GF-D8 (cell line): Measurements from ENCODE around the gene HBB.
"Not testable (repeated sequence)": the region's sequence is repeated elsewhere in the genome, so short reads cannot be mapped to it uniquely, and the experiment has no call there.

ENCODE experiments used
- DNase-seq: peaks from one replicate; lab custom pipeline; 2025; lab: John Stamatoyannopoulos, UW

Gene HBB

DNA sequence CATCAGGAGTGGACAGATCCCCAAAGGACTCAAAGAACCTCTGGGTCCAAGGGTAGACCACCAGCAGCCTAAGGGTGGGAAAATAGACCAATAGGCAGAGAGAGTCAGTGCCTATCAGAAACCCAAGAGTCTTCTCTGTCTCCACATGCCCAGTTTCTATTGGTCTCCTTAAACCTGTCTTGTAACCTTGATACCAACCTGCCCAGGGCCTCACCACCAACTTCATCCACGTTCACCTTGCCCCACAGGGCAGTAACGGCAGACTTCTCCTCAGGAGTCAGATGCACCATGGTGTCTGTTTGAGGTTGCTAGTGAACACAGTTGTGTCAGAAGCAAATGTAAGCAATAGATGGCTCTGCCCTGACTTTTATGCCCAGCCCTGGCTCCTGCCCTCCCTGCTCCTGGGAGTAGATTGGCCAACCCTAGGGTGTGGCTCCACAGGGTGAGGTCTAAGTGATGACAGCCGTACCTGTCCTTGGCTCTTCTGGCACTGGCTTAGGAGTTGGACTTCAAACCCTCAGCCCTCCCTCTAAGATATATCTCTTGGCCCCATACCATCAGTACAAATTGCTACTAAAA is at the start of gene HBB:
Gene HBB (minus strand): TSS at position 340 of the 579 bp plus-strand sequence. CDS start 50 bp downstream, at position 290.
- DNase-seq = no peak

- no peak for DNase-seq
Measured at GRCh38 chr11:5275369-5276110, 48.7 kb upstream of the HBB start.

- no peak for DNase-seq
Measured at GRCh38 chr11:5274395-5274794, 47.5 kb upstream of the HBB start.

DNA sequence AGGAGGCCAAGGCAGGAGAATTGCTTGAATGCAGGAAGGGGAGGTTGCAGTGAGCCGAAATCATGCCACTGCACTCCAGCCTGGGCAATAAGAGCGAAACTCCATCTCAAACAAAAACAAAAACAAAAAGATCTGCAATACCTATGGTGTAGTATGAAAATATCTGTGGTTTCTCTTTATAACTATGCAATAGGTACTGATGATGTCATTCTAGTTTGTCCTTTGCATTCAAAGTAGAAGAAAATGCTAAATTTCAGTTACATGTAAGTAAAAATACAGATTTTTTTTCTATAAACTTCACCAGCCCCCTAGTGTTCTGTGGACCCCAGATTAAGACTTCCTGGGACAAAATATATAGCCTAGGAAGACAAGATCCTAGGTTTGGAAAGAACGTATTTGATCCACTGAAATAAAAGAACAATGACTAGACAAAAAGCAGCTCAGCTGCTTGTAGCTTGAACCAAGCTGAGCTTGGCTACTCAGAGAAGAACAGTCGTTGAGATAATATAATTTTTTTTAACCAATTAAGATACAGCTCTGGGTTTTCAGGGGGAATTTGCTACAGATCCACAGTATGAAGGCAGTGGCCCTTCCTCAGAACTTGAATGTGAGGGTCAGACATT is 45.6 kb upstream of the HBB start:
- no peak for DNase-seq

GRCh38 chr11:5269715-5270147 is 42.9 kb upstream of the HBB start, which contains the start of gene HBE1:
HBE1 (minus strand) TSS chr11:5269945; CDS start chr11:5269890, 55 bp downstream.
- no peak for DNase-seq

DNA sequence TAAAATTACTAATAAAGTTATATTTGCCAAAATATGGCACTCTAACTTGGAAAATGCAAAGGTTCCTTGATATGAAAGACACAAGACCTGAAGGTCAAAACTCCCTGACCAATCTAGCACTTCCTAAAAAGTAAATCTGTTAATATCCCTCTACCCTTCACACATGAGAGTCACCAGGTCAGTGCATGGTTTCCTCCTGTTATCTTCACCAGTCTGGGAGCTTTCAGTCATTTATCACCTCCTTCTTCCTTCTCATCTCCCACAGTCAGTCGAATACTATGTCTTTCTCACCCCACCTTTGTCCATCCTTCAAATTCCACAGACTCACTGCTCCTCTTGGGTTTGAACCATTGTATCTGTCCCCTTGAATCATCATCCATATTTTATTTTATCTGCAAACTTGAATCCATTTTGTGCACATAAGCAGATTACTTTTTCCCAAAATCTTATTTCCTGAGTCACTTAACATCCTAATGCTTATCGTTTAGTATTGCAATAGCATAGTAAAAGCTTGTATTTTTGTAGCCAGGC is 40.2 kb upstream of the HBB start:
- DNase-seq = no peak

- no peak for DNase-seq
Measured at GRCh38 chr11:5266609-5267008, 39.7 kb upstream of the HBB start.

DNA sequence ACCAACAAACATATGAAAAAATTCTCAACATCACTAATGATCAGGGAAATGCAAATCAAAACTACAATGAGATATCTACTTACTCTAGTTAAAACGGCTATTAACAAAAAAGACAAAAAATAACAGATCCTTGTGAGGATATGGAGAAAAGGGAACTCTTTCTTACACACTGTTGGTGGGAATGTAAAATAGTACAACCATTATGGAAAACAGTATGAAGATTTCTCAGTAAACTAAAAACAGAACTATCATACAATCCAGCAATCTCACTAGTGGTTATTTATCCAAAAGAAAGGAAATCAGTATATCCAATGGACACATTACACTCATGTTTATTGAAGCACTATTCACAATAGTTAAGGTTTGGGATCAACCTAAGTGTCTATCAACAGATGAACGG is 39.0 kb upstream of the HBB start:
- DNase-seq = no peak

GRCh38 chr11:5258543-5259262 is 31.8 kb upstream of the HBB start:
- no peak for DNase-seq

DNA sequence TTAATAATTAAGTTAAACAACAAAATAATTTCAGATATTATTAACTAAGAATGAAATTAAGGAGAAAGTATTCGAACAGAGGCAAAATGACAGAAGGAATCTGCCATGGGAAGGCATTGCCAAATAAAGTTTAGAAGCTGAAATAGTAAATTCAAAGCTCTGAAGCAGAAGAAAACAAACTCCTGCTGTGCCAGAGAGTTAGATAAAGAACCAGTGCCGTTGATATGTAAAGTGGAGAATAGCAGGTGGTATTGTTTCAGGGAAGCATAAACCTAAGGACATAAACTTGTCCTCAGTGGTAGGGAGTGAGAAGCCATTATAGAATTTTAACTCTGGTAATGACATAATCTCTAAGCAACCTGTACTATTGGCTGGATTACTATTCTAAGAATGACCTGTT is 30.4 kb upstream of the HBB start:
- DNase-seq = no peak

- DNase-seq = not testable (repeated sequence)
Measured at GRCh38 chr11:5254646-5255413, 28.0 kb upstream of the HBB start, which contains the start of gene HBG2. HBG2 (minus strand) TSS chr11:5254781; CDS start chr11:5254728, 53 bp downstream.

DNA sequence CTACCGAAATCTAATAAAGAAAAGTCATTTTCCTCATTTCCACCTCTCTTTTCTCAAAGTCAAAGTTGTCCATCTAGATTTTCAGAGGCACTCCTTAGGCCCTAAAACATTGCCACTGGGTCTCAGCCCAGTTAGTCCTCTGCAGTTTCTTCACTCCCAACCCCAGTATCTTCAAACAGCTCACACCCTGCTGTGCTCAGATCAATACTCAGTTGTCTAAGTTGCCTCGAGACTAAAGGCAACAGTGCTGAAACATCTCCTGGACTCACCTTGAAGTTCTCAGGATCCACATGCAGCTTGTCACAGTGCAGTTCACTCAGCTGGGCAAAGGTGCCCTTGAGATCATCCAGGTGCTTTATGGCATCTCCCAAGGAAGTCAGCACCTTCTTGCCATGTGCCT is 27.2 kb upstream of the HBB start:
- not testable (repeated sequence) for DNase-seq

- not testable (repeated sequence) for DNase-seq
Measured at GRCh38 chr11:5253440-5253839, 26.6 kb upstream of the HBB start.

- DNase-seq = no peak
Measured at GRCh38 chr11:5252919-5253265, 26.0 kb upstream of the HBB start.

DNA sequence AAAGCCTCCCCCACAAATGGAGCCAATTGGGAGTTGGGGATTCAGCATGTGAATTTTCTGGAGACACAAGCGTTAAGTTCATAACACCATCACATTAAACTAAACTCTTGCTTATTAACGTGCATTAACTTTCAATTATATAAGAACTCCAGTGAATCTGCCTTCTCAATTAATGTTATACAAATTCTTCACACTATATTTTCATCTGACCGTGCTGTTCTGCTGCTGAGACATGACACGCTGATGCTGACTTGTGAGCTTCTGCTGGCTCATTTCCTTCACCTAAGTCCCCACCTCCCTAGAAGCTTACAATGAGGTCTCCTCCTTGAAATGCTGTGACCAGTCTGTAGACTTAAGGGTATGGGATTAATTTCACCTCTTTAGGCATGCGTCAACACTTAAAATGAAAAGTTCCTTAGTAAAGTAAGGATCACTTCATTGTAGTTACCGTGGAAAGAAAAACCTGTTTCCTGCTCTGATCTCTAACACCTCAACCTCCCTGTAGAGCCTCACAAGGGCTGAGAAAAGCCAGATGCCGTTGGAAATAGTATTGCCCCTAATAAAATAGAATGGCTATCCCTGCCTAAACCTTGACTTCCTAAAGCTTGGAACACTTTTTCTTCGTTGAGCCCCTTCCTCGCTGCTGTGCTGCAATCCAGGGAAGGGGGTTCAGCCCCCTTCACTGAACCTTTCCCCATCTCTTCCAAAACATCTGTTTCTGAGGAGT is 25.5 kb upstream of the HBB start:
- no peak for DNase-seq

DNA sequence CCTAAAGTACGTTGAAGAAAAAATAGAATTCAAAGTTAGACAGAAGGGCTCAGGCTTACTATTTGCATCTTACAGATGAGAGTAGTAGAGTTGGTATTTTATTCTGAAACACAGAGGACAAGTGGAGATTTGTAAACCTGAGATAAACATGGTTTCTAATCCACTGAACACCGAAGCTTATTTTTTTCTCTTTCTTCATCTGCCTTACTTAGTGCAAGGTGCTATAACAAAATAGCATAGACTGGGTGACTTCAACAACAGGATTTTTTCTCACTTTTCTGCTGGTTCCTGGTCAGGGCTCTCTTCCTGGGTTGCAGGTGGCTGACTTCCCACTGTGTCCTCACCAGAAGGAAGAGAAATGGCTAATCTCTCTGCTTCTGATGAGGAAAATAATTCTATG is 24.9 kb upstream of the HBB start:
- DNase-seq = no peak

DNA sequence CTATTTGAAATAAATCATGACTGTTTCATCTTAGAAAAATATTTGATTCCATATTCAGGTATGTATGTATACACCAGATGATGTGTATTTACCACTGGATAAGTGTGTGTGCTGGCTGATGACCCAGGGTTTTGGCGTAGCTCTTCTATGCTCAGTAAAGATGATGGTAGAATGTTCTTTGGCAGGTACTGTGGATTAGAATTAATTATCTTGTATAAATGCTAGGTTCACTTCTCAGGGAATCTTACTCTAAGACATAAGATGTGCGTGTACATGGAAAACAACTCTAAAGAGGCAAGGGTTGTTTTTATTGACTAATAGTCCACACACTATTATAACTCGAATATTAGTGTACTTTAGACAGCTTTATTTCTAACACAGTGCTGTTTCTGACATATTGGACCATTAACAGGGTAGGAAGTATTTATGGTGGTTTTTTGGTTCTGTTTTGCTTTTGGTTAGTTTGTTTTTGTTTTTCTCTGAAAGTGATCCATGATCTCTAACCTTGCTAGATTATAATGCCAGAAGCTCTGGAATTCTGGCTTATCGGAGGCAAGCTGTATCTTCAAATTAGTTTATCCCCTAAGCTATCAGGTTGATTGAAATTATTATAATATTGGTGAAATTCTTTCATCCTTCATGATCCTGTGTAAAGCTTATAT is 23.8 kb upstream of the HBB start:
- no peak for DNase-seq

- DNase-seq = not testable (repeated sequence)
Measured at GRCh38 chr11:5249807-5250396, 23.0 kb upstream of the HBB start, which contains the start of gene HBG1. HBG1 (minus strand) TSS chr11:5249857; CDS start chr11:5249804, 53 bp downstream.

DNA sequence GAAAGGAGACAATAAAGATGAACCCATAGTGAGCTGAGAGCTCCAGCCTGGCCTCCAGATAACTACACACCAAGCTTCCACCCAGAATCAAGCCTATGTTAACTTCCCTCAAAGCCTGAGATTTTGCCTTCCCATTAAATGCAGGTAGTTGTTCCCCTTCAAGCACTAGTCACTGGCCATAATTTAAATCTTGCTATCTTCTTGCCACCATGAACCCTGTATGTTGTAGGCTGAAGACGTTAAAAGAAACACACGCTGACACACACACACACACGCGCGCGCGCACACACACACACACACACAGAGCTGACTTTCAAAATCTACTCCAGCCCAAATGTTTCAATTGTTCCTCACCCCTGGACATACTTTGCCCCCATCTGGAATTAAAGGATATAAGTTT is 21.6 kb upstream of the HBB start:
- DNase-seq = not testable (repeated sequence)
